Measurements from ENCODE around the gene DPYD. TPM values are rescaled to one million over a fixed set of nuclear protein-coding genes. Genes with fewer than 3 reads are reported as not detected.

DPYD gene
- total RNA-seq, 1 experiment from 2014 or later, result 0.46 TPM

DNA sequence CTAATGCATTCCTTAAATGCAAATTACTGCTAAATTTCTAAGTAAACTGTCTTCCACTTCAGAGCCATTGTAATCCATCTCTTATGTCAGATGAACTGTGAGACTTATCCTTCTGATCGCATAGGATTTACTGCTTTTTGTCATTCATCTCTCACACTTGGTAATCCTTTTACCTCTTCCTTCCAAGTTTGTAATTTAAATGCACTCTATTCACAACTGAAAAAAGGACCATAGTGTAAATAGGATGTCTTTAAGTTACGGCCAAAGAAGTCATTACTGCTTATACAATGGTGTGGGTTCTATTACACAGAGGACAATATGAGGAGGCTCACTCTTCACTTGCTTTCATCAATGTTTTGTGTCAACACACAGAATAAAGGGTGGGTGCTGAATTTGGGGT is 806.0 kb downstream of the DPYD start (continued):
- TF ChIP-seq, protein P1, sequence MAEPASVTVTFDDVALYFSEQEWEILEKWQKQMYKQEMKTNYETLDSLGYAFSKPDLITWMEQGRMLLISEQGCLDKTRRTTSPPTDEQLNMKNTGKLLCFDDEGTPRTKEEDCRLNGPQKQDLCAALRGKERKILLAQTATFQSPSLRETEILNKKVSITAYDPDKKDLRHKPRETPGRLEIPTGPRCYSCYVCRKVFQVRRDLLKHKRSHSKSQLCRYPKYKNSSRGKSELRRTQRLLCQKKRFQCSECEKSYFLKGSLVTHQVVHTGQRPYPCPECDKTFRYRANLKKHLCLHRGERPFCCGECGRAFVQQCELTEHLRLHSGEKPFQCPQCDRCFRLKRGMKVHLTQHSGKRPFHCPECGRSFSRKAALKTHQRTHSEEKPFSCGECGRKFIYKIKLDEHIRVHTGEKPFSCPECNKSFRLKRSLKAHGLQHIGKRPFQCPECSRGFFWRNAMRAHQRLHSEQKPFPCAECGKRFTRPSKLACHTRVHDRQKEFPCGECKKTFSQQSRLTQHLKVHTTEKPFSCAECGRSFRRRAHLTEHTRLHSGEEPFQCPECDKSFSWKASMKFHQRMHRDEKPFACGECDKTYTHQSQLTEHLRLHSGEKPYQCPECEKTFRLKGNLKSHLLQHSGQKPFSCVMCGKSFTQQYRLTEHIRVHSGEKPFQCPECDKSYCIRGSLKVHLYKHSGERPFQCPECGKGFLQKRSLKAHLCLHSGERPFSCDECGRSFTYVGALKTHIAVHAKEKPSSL (CRISPR knock-in tag; conservative IDR thresholded peaks at IDR 0.05), result no peak
- TF ChIP-seq GRHL2 (CRISPR knock-in tag; IDR thresholded peaks at IDR 0.05; ENCODE audit: insufficient replicate concordance, severe bottlenecking) (no peak), JUN (CRISPR knock-in tag; IDR thresholded peaks at IDR 0.05) (no peak), NR1H2 (CRISPR knock-in tag; IDR thresholded peaks at IDR 0.05) (no peak), FOXK1 (CRISPR knock-in tag; IDR thresholded peaks at IDR 0.05) (no peak), TEAD1 (CRISPR knock-in tag; IDR thresholded peaks at IDR 0.05) (no peak), ZNF138 (CRISPR knock-in tag; conservative IDR thresholded peaks at IDR 0.05) (no peak), TP53 (CRISPR knock-in tag; IDR thresholded peaks at IDR 0.05) (no peak), ZNF671 (CRISPR knock-in tag; IDR thresholded peaks at IDR 0.05) (no peak)
- TF ChIP-seq, protein P2, sequence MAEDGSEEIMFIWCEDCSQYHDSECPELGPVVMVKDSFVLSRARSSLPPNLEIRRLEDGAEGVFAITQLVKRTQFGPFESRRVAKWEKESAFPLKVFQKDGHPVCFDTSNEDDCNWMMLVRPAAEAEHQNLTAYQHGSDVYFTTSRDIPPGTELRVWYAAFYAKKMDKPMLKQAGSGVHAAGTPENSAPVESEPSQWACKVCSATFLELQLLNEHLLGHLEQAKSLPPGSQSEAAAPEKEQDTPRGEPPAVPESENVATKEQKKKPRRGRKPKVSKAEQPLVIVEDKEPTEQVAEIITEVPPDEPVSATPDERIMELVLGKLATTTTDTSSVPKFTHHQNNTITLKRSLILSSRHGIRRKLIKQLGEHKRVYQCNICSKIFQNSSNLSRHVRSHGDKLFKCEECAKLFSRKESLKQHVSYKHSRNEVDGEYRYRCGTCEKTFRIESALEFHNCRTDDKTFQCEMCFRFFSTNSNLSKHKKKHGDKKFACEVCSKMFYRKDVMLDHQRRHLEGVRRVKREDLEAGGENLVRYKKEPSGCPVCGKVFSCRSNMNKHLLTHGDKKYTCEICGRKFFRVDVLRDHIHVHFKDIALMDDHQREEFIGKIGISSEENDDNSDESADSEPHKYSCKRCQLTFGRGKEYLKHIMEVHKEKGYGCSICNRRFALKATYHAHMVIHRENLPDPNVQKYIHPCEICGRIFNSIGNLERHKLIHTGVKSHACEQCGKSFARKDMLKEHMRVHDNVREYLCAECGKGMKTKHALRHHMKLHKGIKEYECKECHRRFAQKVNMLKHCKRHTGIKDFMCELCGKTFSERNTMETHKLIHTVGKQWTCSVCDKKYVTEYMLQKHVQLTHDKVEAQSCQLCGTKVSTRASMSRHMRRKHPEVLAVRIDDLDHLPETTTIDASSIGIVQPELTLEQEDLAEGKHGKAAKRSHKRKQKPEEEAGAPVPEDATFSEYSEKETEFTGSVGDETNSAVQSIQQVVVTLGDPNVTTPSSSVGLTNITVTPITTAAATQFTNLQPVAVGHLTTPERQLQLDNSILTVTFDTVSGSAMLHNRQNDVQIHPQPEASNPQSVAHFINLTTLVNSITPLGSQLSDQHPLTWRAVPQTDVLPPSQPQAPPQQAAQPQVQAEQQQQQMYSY (CRISPR knock-in tag; IDR thresholded peaks at IDR 0.05), result no peak
- TF ChIP-seq, protein P3, sequence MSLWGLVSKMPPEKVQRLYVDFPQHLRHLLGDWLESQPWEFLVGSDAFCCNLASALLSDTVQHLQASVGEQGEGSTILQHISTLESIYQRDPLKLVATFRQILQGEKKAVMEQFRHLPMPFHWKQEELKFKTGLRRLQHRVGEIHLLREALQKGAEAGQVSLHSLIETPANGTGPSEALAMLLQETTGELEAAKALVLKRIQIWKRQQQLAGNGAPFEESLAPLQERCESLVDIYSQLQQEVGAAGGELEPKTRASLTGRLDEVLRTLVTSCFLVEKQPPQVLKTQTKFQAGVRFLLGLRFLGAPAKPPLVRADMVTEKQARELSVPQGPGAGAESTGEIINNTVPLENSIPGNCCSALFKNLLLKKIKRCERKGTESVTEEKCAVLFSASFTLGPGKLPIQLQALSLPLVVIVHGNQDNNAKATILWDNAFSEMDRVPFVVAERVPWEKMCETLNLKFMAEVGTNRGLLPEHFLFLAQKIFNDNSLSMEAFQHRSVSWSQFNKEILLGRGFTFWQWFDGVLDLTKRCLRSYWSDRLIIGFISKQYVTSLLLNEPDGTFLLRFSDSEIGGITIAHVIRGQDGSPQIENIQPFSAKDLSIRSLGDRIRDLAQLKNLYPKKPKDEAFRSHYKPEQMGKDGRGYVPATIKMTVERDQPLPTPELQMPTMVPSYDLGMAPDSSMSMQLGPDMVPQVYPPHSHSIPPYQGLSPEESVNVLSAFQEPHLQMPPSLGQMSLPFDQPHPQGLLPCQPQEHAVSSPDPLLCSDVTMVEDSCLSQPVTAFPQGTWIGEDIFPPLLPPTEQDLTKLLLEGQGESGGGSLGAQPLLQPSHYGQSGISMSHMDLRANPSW (CRISPR knock-in tag; conservative IDR thresholded peaks at IDR 0.05; ENCODE audit: low read depth), result no peak
- TF ChIP-seq, protein P4, sequence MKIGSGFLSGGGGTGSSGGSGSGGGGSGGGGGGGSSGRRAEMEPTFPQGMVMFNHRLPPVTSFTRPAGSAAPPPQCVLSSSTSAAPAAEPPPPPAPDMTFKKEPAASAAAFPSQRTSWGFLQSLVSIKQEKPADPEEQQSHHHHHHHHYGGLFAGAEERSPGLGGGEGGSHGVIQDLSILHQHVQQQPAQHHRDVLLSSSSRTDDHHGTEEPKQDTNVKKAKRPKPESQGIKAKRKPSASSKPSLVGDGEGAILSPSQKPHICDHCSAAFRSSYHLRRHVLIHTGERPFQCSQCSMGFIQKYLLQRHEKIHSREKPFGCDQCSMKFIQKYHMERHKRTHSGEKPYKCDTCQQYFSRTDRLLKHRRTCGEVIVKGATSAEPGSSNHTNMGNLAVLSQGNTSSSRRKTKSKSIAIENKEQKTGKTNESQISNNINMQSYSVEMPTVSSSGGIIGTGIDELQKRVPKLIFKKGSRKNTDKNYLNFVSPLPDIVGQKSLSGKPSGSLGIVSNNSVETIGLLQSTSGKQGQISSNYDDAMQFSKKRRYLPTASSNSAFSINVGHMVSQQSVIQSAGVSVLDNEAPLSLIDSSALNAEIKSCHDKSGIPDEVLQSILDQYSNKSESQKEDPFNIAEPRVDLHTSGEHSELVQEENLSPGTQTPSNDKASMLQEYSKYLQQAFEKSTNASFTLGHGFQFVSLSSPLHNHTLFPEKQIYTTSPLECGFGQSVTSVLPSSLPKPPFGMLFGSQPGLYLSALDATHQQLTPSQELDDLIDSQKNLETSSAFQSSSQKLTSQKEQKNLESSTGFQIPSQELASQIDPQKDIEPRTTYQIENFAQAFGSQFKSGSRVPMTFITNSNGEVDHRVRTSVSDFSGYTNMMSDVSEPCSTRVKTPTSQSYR (CRISPR knock-in tag; IDR thresholded peaks at IDR 0.05), result no peak
- TF ChIP-seq, protein P5, sequence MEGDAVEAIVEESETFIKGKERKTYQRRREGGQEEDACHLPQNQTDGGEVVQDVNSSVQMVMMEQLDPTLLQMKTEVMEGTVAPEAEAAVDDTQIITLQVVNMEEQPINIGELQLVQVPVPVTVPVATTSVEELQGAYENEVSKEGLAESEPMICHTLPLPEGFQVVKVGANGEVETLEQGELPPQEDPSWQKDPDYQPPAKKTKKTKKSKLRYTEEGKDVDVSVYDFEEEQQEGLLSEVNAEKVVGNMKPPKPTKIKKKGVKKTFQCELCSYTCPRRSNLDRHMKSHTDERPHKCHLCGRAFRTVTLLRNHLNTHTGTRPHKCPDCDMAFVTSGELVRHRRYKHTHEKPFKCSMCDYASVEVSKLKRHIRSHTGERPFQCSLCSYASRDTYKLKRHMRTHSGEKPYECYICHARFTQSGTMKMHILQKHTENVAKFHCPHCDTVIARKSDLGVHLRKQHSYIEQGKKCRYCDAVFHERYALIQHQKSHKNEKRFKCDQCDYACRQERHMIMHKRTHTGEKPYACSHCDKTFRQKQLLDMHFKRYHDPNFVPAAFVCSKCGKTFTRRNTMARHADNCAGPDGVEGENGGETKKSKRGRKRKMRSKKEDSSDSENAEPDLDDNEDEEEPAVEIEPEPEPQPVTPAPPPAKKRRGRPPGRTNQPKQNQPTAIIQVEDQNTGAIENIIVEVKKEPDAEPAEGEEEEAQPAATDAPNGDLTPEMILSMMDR (IDR thresholded peaks at IDR 0.05), result no peak

- CTCF ChIA-PET, result no interaction called here
- TF ChIP-seq, protein P2 (CRISPR knock-in tag; IDR thresholded peaks at IDR 0.05), result no peak
- TF ChIP-seq FOXJ3 (CRISPR knock-in tag; IDR thresholded peaks at IDR 0.05; ENCODE audit: borderline replicate concordance), result no peak
- Mint-ChIP-seq H3K36me3 (no peaks in the 10 kb centered on the region; the same call in 1 of the 2 replicates), H3K9me3 (0 out of 2 replicates have a peak, but pooled peaks cover 7% of the 10 kb centered on the region), H3K27ac (no peak overlapping the region), H3K4me3 (no peak overlapping the region), H3K27me3 (ENCODE audit: low read depth) (0 out of 2 replicates have a peak, but pooled peaks cover 3% of the 10 kb centered on the region), H3K4me1 (peaks cover 45% of the 10 kb centered on the region)
- POLR2A ChIA-PET, result no interaction called here
- DNase-seq (ENCODE audit: low spot score), result no peak
- no peak for ATAC-seq
Observed at GRCh38 chr1:97112442-97112841, 808.4 kb downstream of the DPYD start.

Data from WTC11 (cell line).